ENCODE results near the gene RTP2. TPM values are rescaled to one million over a fixed set of nuclear protein-coding genes. Genes with fewer than 3 reads are reported as not detected.

Gene RTP2
- total and polyA plus RNA-seq, 2 experiments from 2014 or later, result not detected

- H3K79me2 ChIP-seq, result no peaks in the 10 kb centered on the region
- no peak overlapping the region for H3K4me3 ChIP-seq
- no peak overlapping the region for H3K4me2 ChIP-seq
- no peaks in the 10 kb centered on the region for H4K20me1 ChIP-seq (ENCODE audit: insufficient read depth, poor library complexity, severe bottlenecking)
- peaks cover 13% of the 10 kb centered on the region for H3K27me3 ChIP-seq
- no peak overlapping the region for H2AFZ ChIP-seq
- no peaks in the 10 kb centered on the region for H3K9me3 ChIP-seq (ENCODE audit: low read depth)
- no peak for TF ChIP-seq CTCF (IDR thresholded peaks at IDR 0.05; ENCODE audit: poor library complexity)
- TF ChIP-seq EZH2phosphoT487 (IDR thresholded peaks at IDR 0.05; ENCODE audit: low read depth, severe bottlenecking, unreplicated experiment), result no peak
- no peak for TF ChIP-seq EZH2 (IDR thresholded peaks at IDR 0.05; ENCODE audit: borderline replicate concordance)
- DNase-seq (ENCODE audit: low spot score), result no peak
- H3K9me2 ChIP-seq (replicated peaks; ENCODE audit: insufficient read depth), result no peaks in the 10 kb centered on the region
- no peak overlapping the region for H3K27ac ChIP-seq
- no peaks in the 10 kb centered on the region for H3K4me1 ChIP-seq (ENCODE audit: insufficient read depth)
- H3K36me3 ChIP-seq (replicated peaks; ENCODE audit: insufficient read depth, low read depth), result no peaks in the 10 kb centered on the region
Measured at GRCh38 chr3:187661267-187661666, 41.1 kb downstream of the RTP2 start.

GRCh38 chr3:187651282-187651681, 51.1 kb downstream of the RTP2 start:
- Histone ChIP-seq H3K27ac (no peak overlapping the region), H2AFZ (no peak overlapping the region), H3K4me1 (ENCODE audit: insufficient read depth) (no peaks in the 10 kb centered on the region), H3K27me3 (peaks cover 9% of the 10 kb centered on the region), H4K20me1 (ENCODE audit: insufficient read depth, poor library complexity, severe bottlenecking) (no peaks in the 10 kb centered on the region), H3K9me3 (ENCODE audit: low read depth) (no peaks in the 10 kb centered on the region), H3K79me2 (no peaks in the 10 kb centered on the region), H3K9me2 (replicated peaks; ENCODE audit: insufficient read depth) (no peaks in the 10 kb centered on the region), H3K36me3 (replicated peaks; ENCODE audit: insufficient read depth, low read depth) (no peaks in the 10 kb centered on the region), H3K4me3 (no peak overlapping the region), H3K4me2 (no peak overlapping the region)
- DNase-seq (ENCODE audit: low spot score), result no peak
- TF ChIP-seq EZH2 (IDR thresholded peaks at IDR 0.05; ENCODE audit: borderline replicate concordance), result no peak
- no peak for TF ChIP-seq EZH2phosphoT487 (IDR thresholded peaks at IDR 0.05; ENCODE audit: low read depth, severe bottlenecking, unreplicated experiment)
- TF ChIP-seq CTCF (IDR thresholded peaks at IDR 0.05; ENCODE audit: poor library complexity), result no peak
- 52% methylated on average over 2 of the region's 2 CpGs for WGBS (ENCODE audit: low lambda C conversion rate, missing lambda C conversion rate)

Other genes with a start within 250 kb of the RTP2 start
- 52.4 and 53.5 TPM in 2 replicates for gene SST, start 32.2 kb downstream of the RTP2 start, total RNA-seq
- gene SST, start 32.2 kb downstream of the RTP2 start, polyA plus RNA-seq, result 112 and 537 TPM in 2 replicates
- gene BCL6, start 42.9 kb upstream of the RTP2 start, total RNA-seq, result 40.3 and 46.5 TPM in 2 replicates
- gene BCL6, start 42.9 kb upstream of the RTP2 start, polyA plus RNA-seq, result 31.9 and 32.0 TPM in 2 replicates

Data from hepatocyte (in vitro differentiated cells).